Measurements from ENCODE around the gene UBE2L3. TPM values are rescaled to one million over a fixed set of nuclear protein-coding genes. Genes with fewer than 3 reads are reported as not detected.

Gene UBE2L3
- total RNA-seq = 24.8 and 37.8 TPM in 2 replicates

DNA sequence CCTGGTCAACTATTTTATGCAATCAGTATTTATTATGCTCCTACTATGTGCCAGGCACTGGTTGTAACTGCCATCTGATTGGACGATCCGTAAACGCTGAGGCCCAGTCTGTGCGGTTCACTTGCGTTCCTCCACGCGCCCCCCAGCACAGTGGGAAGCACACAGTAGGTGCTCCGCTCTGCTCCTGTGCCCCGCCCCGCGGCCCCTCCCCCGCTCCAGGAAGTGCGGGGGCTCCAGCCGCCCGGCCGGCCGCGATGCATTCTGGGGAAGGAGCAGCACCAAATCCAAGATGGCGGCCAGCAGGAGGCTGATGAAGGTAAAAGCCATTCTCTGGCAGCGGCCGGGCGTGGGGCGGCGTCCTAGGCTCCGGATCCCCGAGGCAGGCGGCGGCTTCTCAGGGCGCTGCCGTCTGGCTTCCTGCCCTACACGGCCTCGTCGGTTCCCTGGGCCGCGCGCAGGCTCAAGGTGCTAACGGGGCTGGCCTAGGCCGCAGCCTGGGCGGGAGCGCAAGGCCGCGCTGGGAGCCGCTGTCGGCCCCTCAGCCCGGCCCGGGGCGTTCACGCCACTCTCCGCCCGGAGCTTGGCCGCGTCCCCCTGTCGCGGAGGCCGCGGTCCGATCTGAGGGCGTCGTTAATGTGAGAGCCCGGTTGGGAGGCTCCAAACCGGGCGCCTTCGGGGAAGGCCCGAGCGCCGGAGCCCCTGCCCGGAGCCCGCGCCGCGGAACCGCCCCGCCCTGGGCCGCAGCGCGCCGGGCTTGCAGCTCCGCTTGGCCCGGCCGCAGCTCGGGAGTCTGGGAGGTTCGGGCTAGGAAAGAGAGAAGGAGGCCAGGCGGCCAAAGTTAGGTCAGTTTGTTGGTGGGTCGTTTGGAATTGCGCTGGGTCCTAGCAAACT is at the start of gene UBE2L3:
Gene UBE2L3, plus strand, starts transcription at position 259 of the 891 bp plus-strand sequence. Its CDS starts 31 bp downstream, at position 290.

DNA sequence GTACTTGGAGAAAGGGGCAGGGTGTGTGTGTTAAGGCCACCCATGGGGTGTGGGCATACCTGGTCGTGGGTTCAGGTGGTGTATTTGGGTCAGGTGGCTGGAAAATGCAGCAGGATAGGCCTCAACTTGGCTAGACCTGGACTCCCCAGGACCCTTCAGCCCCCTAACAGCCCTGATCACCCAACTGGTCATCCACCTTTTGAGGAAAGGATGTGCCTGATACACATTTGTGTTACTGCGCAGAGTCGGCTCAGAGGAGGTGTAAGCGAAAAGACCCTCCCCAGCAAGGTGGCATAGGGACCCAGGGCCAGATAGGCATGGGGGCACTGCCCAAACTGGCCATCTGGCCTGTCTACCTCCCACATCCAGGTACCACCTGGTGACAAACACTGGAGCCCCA is 16.2 kb upstream of the UBE2L3 start, which contains the start of gene RIMBP3C:
Gene RIMBP3C, minus strand, starts transcription at position 101 of the 400 bp plus-strand sequence. CDS start 485 bp downstream, outside the sequence.

DNA sequence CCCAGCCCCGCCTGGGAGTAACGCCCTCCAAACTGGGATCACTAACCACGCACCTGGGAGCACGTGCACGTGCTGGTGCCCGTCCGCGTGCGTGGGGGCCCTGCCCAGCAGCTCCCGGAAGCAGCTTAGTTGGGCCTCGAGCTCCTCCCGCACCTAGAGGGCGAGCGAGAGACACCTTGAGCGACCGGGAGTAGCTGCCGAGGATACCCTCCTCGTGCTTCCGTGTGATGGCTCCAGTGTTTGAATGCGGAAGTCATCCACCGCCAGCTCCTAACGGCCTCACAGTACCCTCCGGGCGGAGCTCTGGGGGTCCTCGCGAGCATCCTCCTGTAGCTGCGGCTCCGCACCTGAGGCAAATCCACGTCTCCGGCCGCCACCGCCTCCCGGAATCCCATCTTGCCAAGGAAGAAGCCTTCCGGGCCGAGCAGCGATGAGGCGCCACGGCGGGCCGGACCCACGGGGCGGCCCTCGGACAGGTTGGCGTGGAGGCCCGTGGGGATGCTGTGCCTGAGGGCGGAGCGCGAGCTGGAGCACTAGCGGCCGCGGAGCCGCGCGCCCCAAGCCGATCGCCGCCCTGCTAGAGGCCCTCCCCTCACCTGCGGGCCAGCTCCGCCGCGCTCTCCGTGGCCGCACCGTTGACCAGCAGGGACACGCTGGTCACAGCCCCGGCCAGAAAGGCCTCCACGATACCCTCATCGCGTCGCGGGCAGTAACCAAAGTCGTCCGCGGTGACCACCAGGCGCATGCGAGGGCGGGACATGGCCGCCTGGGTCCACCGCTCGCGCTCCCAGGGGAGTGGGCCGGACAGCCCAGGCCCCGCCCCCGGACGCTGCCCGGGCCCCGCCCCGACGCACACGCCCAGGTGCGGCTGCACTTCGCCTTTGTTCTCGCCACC is 62.0 kb downstream of the UBE2L3 start, which contains the start of gene YDJC:
Gene YDJC, minus strand, starts transcription at position 768 of the 895 bp plus-strand sequence. Its CDS starts 8 bp downstream, at position 760.

DNA sequence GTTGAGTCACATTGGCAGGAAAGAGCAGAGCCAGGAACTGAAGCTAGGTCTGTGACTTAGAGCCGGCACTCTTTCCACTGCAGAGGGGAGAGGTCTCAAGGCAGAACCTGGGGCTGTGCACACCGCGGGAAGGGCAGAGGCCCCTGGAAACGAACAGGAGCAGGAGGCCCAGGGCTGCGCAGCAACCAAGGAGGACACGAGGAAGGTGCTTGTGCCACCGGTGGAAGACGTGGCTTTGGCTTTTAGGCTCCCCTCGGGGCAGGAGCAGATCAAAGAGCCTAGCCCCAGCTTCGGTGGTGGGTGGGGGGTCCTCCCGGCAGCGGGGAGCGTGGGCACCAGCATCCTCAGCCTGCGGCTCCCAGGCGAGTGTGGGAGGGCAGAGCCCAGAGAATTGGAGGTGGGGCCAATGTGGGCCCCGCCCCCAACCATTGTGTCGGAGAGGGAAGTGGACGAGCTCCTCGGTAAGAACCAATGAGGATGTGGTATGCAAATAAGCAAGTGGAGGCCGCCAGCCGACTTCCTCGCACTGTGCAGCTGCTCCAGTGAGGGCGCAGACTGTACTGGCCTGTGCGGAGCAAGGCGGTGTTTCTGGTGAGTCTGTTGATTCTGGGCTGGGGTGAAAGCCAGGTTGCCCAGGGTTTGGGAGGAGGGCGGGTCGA is 64.9 kb downstream of the UBE2L3 start, which contains the start of gene CCDC116:
Gene CCDC116, plus strand, starts transcription at position 524 of the 659 bp plus-strand sequence. CDS start 422 bp downstream, outside the sequence.

DNA sequence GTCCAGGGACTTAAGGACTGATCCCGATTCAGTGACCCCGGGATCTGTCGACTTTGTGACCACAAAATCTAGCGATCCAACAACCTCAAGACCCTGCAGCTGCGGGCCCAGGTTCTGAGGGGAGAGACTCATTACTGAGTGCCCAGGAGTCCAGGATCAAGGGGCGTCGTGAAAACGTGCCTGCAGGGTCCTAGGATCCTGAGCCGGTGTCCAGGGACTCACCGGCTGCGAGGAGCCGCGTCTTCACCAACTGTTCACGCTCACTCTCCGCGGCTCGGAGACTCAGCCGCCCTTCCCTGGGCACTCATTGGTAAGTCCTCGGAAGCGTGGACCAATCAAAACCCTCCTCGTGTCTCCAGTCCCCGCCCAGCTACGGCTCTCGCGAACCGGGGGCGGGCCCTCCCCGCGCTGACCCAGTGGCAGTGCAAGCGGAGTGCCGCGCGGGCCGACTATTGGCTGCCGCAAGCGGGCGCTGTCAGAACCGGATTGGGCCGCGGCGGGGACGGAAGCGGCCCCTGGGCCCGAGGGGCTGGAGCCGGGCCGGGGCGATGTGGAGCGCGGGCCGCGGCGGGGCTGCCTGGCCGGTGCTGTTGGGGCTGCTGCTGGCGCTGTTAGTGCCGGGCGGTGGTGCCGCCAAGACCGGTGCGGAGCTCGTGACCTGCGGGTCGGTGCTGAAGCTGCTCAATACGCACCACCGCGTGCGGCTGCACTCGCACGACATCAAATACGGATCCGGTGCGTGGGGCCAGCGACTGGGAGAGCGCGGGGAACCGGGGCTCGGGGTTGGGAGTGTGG is 74.5 kb downstream of the UBE2L3 start, which contains the start of gene SDF2L1:
Gene SDF2L1, plus strand, starts transcription at position 514 of the 795 bp plus-strand sequence. Its CDS starts 35 bp downstream, at position 549.

Other genes starting within 250 kb of the UBE2L3 start
- under 0.01 TPM in 2 replicates for gene RIMBP3B, start 184.0 kb upstream of the UBE2L3 start, total RNA-seq
- gene HIC2, start 150.3 kb upstream of the UBE2L3 start, total RNA-seq = 2.8 and 3.3 TPM in 2 replicates
- 0.58 and 1.1 TPM in 2 replicates for gene TMEM191C, start 100.3 kb upstream of the UBE2L3 start, total RNA-seq
- gene RIMBP3C, start 16.3 kb upstream of the UBE2L3 start, total RNA-seq = 0.38 and 0.56 TPM in 2 replicates
- gene YDJC, start 62.3 kb downstream of the UBE2L3 start, total RNA-seq = 11.3 and 22.0 TPM in 2 replicates
- gene CCDC116, start 65.0 kb downstream of the UBE2L3 start, total RNA-seq = 0.19 and 0.28 TPM in 2 replicates
- 25.4 and 78.0 TPM in 2 replicates for gene SDF2L1, start 74.6 kb downstream of the UBE2L3 start, total RNA-seq
- gene PPIL2, start 98.3 kb downstream of the UBE2L3 start, total RNA-seq = 14.1 and 15.7 TPM in 2 replicates
- 0.19 and 1.4 TPM in 2 replicates for gene YPEL1, start 168.1 kb downstream of the UBE2L3 start, total RNA-seq

All from regular cardiac myocyte (primary cell).